Neural cell (in vitro differentiated cells): ENCODE results near the gene ACSS1.

Experiments used
- CTCF ChIP-seq: fragments of 450-650 bp; IDR thresholded peaks from 2 replicates; pipeline ENCODE4 v1.5.1; 2014; ENCODE audit warnings: antibody characterized with exemption, mild to moderate bottlenecking, moderate library complexity; ENCODE audit not compliant: poor library complexity, severe bottlenecking
- EP300 ChIP-seq: fragments of 450-650 bp; conservative IDR thresholded peaks from 2 replicates; pipeline ENCODE4 v1.6.1; 2014; ENCODE audit warnings: antibody characterized with exemption, mild to moderate bottlenecking, moderate library complexity; ENCODE audit not compliant: poor library complexity, severe bottlenecking
- EZH2 ChIP-seq: fragments of 200-600, 300-800 bp; shearing (Covaris generic), sonication (generic); IDR thresholded peaks from 2 replicates; pipeline ENCODE4 v1.6.1; 2014; ENCODE audit warnings: antibody characterized with exemption, low read length, borderline replicate concordance, mild to moderate bottlenecking; ENCODE audit not compliant: insufficient read depth, poor library complexity, severe bottlenecking
- MXI1 ChIP-seq: fragments of 450-650 bp; conservative IDR thresholded peaks from 2 replicates; pipeline ENCODE4 v1.6.1; 2014; ENCODE audit warnings: antibody characterized with exemption, mild to moderate bottlenecking; ENCODE audit not compliant: poor library complexity, severe bottlenecking
- POLR2AphosphoS5 ChIP-seq: IDR thresholded peaks from 2 replicates; pipeline ENCODE4 v1.6.1; 2012
- RAD21 ChIP-seq: fragments of 450-650 bp; conservative IDR thresholded peaks from 2 replicates; pipeline ENCODE4 v1.6.1; 2014; ENCODE audit warnings: antibody characterized with exemption, mild to moderate bottlenecking, moderate library complexity
- TAF1 ChIP-seq: IDR thresholded peaks from 2 replicates; pipeline ENCODE4 v1.6.1; 2012; ENCODE audit warnings: low read depth

- TF ChIP-seq CTCF (no peak), POLR2AphosphoS5 (no peak), EP300 (no peak), TAF1 (no peak), RAD21 (no peak), EZH2 (no peak), MXI1 (no peak)
Measured at GRCh38 chr20:24979036-24979960, 78.6 kb downstream of the ACSS1 start.
